ENCODE results near the gene THUMPD1.

THUMPD1 gene

GRCh38 chr16:20689668-20690067 is 52.0 kb downstream of the THUMPD1 start:
- no peak for DNase-seq

DNA sequence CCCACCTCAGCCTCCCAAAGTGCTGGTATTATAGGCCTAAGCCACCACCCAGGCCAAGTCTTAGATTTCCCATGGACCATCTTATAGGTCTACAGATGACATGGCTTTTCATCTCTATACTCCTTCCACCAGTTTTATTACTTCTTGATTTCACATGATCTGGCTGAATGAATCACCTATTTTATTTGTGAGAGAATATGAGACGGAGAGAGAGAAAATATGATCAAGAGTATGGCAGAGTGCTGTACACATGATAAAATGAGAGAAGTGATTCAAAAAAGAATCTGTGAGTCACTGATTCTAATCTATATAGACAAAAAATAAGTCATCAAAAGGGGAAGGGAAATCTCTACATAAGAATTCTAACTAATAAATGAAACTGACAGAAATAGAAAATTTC is 57.8 kb downstream of the THUMPD1 start:
- no peak for DNase-seq

All from activated effector memory CD4-positive, alpha-beta T cell treated with Interleukin-2 at 50 U/mL for 16 hours (primary cell).